Activated naive CD4-positive, alpha-beta T cell treated with anti-CD3 and anti-CD28 coated beads, Interleukin-2, amount 10 ng/mL, durations not matched to agents 7 days and 5 days (primary cell): ENCODE results near the gene XCR1.
A peak's percentile ranks its signal among the peaks of the same experiment; 100 is the strongest.

Experiments
- CTCF ChIA-PET: fragments of 350-600 bp; sonication (Branson Sonifier 250); formaldehyde crosslinking; loops from one replicate; lab custom pipeline; 2021; ENCODE audit warnings: antibody characterized with exemption; lab: Charles Lee
- DNase-seq: peaks from one replicate; pipeline ENCODE4 v3.0.0-alpha.2; 2020
- H3K27ac Mint-ChIP-seq: one replicate; pipeline ENCODE4 v1.8.0; 2021; ENCODE audit warnings: mild to moderate bottlenecking, moderate library complexity, mixed read lengths
- H3K27me3 Mint-ChIP-seq: one replicate; pipeline ENCODE4 v1.8.0; 2021; ENCODE audit warnings: mild to moderate bottlenecking, mixed read lengths
- H3K36me3 Mint-ChIP-seq: one replicate; pipeline ENCODE4 v1.8.0; 2021; ENCODE audit warnings: mixed read lengths
- H3K4me1 Mint-ChIP-seq: one replicate; pipeline ENCODE4 v1.8.0; 2021; ENCODE audit warnings: mixed read lengths
- H3K4me3 Mint-ChIP-seq: one replicate; pipeline ENCODE4 v1.8.0; 2021; ENCODE audit warnings: mild to moderate bottlenecking, moderate library complexity, mixed read lengths
- H3K9me3 Mint-ChIP-seq: one replicate; pipeline ENCODE4 v1.8.0; 2021; ENCODE audit warnings: mixed read lengths

The XCR1 gene

DNA sequence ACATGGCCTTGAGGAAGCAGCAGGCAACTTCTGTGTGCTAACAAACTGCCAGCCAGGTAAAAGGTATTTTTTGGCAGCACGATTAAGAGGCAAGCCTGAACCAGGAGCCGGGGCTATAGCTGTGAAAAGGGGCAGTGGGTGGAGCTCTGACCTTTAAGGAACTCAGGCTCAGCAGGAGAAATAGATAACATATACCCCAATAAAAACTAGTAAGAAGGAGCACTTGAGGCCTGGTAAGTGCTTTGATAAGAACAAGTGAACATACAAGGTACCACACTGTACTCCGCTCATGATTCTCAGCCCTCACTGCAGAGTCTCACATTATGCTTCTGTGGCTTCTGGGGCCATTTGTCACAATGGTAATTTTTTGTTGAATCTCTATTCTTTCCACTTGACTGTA is 37.1 kb downstream of the XCR1 start:
- Mint-ChIP-seq H3K27ac (no peak overlapping the region), H3K27me3 (no peaks in the 10 kb centered on the region), H3K36me3 (peaks cover 51% of the 10 kb centered on the region), H3K9me3 (no peaks in the 10 kb centered on the region), H3K4me3 (no peak overlapping the region), H3K4me1 (peaks cover 53% of the 10 kb centered on the region)
- no peak for DNase-seq
- CTCF ChIA-PET = no interaction called here

DNA sequence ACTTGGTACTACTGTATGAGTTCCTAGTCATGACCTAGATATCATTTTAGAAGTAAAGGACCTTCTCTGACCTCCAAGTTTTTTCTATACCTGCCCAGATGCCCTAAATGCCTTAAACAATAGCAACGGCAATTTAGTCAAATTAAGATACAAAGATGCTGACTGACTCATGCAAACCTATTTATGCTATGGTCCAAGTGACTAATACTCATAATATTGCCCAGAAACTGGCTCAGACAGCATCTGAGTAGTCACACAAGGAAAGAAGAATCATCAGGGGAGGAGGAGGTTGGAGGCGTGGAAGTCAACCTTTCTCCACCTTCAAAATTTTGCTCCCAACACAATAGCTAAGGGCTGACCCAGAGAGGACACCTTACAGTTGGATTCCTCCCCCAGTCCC is 38.5 kb downstream of the XCR1 start:
- peaks cover 63% of the 10 kb centered on the region for H3K36me3 Mint-ChIP-seq
- H3K4me1 Mint-ChIP-seq = peaks cover 48% of the 10 kb centered on the region
- H3K27me3 Mint-ChIP-seq = no peaks in the 10 kb centered on the region
- CTCF ChIA-PET = interaction anchor here (1.2 kb wide), 1 partner anchor 89 kb away, joined by 4 read pairs; no protein-coding TSS in a partner anchor
- no peaks in the 10 kb centered on the region for H3K9me3 Mint-ChIP-seq
- DNase-seq = no peak
- H3K27ac Mint-ChIP-seq = no peak overlapping the region
- H3K4me3 Mint-ChIP-seq = no peak overlapping the region

DNA sequence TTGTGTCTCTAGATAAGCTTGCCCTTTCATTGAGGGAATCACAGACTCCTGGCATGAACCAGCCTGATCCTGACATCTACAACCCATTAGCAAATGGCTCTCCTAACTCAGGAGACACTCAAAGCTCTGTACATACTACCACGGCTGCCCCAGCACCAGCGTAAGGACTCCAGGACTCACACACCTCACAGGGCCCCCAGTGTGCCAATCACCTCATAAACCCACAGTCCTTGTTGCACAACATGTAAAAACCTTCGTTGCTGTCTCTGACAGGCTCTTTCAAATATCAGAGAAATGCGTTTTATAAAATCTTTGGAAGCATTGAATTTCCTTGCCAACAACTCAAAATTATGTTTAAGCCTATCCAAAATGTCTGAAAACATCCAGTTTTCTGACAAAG is 38.9 kb downstream of the XCR1 start:
- no peak overlapping the region for H3K27ac Mint-ChIP-seq
- H3K36me3 Mint-ChIP-seq = peaks cover 67% of the 10 kb centered on the region
- CTCF ChIA-PET = interaction anchor here (0.7 to 1.2 kb wide), 2 partner anchors 88 to 90 kb away, joined by 3 to 4 read pairs; no protein-coding TSS in a partner anchor
- DNase-seq = no peak
- no peaks in the 10 kb centered on the region for H3K27me3 Mint-ChIP-seq
- no peak overlapping the region for H3K4me3 Mint-ChIP-seq
- no peaks in the 10 kb centered on the region for H3K9me3 Mint-ChIP-seq
- H3K4me1 Mint-ChIP-seq = peaks cover 44% of the 10 kb centered on the region

DNA sequence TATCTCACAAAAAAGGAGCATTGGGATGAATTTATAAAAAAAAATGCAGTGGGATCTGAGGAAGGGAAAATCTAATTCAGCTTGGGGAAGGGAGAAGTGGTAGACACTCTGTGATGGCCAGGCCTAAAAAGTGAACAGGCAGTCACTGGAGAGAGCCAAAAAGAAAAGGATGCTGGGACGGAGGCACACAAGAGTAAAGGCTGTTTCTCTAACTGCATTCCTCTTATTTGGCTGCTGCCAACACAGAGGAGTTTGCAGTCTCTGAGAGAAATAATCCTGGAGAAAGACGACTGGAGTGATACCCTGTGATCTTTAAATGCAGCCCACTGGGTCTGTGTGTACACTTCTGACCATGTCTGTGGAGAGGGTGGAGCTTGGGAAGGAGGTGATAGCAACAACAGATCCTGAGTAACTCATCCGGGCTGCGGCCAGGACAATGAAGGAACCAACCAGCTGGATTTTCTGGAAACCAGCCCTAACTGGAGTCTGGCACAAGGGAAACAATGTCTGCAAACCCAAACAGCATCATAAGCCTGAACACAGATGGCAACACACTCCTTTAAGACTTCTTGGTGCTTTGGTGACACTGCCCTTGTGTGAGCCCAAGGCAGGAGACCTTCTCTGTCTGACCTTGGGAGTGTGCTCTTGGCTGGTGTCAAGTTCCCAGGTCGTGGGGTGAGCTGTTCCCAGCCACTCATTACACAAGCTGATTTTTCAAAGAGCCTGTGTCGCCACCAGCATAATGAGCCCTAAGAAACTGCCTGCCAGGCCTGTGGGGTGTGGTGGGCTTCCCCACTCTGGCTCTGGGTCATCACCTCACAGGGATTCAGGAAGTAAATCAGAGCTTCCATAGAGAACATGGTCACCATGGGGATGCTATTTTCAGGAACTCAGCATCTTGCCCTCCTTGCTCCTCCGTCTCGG is 39.7 kb downstream of the XCR1 start:
- CTCF ChIA-PET = interaction anchor here (0.7 to 1.2 kb wide), 3 partner anchors 11 to 91 kb away, joined by 3 to 4 read pairs (median 3); no protein-coding TSS in a partner anchor
- no peak overlapping the region for H3K27ac Mint-ChIP-seq
- H3K27me3 Mint-ChIP-seq = no peaks in the 10 kb centered on the region
- no peak for DNase-seq
- peaks cover 68% of the 10 kb centered on the region for H3K36me3 Mint-ChIP-seq
- no peak overlapping the region for H3K4me3 Mint-ChIP-seq
- H3K4me1 Mint-ChIP-seq = peaks cover 36% of the 10 kb centered on the region
- no peaks in the 10 kb centered on the region for H3K9me3 Mint-ChIP-seq

DNA sequence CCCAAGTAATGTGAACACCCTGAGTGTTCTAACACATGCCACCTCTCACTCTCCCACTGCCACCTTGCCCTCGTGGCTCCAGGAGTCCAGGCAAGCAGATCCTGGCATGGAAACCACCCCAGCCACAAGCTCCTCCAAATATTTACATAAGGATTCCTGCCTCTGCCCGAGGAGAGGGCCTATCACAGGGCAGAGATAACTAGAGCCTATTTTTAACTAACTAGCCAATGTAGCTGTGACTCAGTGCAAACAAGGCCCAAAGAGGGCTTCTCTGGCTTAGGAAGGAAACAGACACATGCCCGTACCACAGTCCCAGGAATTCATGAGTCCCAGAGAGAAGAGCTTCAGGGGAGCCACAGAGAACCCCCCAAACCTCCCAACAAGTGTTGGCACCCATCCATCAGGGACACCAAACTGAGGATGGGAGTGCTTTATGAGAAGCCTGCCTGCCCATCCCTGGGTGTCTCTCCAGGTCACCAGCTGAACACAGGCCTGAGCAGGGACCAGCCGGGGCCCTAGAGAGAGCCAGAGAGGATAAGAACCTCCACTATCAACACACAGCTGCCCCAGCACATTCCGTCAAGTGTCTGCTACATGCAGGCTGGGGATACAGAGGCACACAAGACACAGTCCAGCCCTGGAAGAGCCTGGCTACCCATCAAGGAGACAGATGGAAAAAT is 40.8 kb downstream of the XCR1 start:
- peaks cover 30% of the 10 kb centered on the region for H3K4me1 Mint-ChIP-seq
- H3K4me3 Mint-ChIP-seq = no peak overlapping the region
- no peak for DNase-seq
- no peaks in the 10 kb centered on the region for H3K9me3 Mint-ChIP-seq
- H3K27me3 Mint-ChIP-seq = no peaks in the 10 kb centered on the region
- H3K27ac Mint-ChIP-seq = no peak overlapping the region
- peaks cover 67% of the 10 kb centered on the region for H3K36me3 Mint-ChIP-seq
- CTCF ChIA-PET = no interaction called here

DNA sequence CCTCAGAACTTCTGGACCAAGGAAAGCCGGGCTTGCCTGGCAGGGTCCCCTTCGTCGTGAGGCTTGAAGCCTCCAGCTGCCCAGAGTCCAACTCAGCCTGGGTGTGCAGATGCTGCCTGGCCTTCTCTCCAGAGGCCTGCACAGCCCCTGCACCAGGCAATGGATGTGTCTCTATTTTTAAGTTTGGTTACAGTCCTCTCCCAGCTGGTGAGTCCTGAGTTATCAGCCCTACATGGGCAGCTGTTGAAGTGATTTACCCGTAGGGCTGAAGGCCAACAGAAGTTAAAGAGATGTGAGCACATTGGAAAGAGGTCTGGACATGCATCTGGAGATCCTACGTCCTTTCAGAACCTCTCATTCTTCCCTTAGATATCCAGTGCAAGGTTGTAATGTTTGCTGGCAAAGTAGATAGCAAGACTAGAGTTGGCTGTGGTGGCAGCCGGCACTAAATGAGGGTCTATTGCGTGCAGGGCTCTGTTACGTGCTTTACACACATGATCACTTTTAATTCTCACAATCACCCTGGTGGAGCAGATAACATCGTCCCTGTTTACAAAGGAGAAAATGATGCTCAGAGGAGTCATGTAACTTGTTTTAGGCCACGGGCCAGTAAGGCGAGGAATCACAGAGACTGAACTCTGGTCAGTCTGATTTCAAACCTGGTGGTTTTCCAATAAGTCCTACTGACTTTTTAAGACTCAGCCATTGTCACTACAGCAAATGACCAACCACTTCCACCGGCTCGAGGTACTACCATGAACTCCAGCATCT is 41.6 kb downstream of the XCR1 start:
- CTCF ChIA-PET = no interaction called here
- peaks cover 34% of the 10 kb centered on the region for H3K4me1 Mint-ChIP-seq
- H3K4me3 Mint-ChIP-seq = no peak overlapping the region
- no peaks in the 10 kb centered on the region for H3K27me3 Mint-ChIP-seq
- H3K9me3 Mint-ChIP-seq = no peaks in the 10 kb centered on the region
- H3K36me3 Mint-ChIP-seq = peaks cover 72% of the 10 kb centered on the region
- H3K27ac Mint-ChIP-seq = no peak overlapping the region
- DNase-seq = no peak

DNA sequence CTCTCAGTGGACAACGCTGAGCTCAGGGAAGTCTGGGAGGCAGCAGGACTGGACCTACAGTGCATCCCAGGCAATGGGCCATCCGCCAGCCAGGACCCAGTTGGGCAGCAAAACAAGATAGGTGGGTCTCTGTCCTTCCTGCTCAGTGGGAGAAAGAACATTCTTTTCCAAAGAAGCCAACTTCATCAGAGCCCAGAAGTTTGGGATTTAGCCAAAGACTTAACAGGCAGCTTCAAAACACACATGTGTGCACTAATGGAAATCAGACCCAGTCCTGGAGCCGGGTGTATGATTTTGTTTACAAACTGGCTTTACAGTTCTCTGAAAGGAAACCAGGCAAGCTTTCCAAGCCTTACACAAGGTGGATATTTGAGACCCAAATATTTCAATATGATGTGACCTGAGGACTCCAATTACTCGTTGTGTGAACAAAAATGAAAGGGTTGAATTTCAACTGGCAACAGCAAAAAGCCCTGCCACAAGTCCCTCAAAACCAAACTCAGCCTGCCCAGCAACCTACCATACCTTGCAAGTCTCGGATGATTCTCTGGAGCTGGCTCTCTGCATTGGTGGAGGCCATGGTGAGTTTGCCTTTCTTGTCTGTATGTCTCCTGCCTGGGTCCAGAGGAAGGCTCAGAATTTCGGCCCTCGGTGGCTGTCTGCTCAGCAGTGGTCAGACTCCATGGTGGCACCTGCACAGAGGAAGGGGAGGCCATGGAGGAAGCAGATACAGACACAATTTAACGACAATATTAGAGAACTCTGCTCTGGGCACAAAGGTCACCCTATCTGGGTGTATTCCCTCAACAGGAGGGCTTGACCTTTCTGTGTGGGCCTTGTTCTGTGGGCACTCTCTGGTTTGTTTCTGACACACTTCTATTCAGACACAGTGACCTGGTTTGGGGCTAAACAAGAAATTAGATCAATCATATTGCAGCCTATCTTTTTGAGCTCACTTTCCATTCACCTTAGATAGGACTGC is 42.7 kb downstream of the XCR1 start:
- Mint-ChIP-seq H3K27ac (no peak overlapping the region), H3K4me3 (no peak overlapping the region), H3K36me3 (peaks cover 72% of the 10 kb centered on the region), H3K9me3 (no peaks in the 10 kb centered on the region), H3K4me1 (peaks cover 38% of the 10 kb centered on the region), H3K27me3 (no peaks in the 10 kb centered on the region)
- CTCF ChIA-PET = no interaction called here
- DNase-seq = no peak

DNA sequence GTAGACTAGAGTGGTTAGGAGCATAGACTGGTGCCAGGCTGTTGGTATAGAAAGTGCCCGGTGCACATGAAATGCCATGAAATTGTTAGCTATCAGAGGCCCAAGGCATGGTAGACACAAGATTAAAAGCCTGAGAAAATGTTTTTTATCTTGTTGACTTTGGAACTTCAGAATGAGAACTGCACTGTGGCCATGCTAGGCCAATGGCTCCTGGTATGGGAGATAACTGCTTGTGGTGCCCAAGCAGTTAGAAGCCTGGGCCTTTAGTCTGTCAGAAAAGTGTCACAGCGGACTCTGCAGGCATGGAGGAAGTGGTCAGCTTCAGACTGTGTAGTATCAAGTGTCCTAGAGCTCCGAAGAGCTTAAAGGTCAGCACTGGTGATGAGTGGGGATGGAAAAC is 43.5 kb downstream of the XCR1 start:
- Mint-ChIP-seq H3K27ac (no peak overlapping the region), H3K27me3 (no peaks in the 10 kb centered on the region), H3K9me3 (no peaks in the 10 kb centered on the region), H3K36me3 (peaks cover 75% of the 10 kb centered on the region), H3K4me1 (peaks cover 41% of the 10 kb centered on the region), H3K4me3 (no peak overlapping the region)
- no peak for DNase-seq
- CTCF ChIA-PET = no interaction called here

GRCh38 chr3:45981346-45982074 is 45.8 kb downstream of the XCR1 start:
- DNase-seq = no peak
- H3K27me3 Mint-ChIP-seq = no peaks in the 10 kb centered on the region
- H3K9me3 Mint-ChIP-seq = no peaks in the 10 kb centered on the region
- H3K27ac Mint-ChIP-seq = no peak overlapping the region
- CTCF ChIA-PET = interaction anchor here (1.6 to 1.7 kb wide), 2 partner anchors 17 to 95 kb away, joined by 3 to 6 read pairs; no protein-coding TSS in a partner anchor
- H3K4me1 Mint-ChIP-seq = peaks cover 53% of the 10 kb centered on the region
- peaks cover 78% of the 10 kb centered on the region for H3K36me3 Mint-ChIP-seq
- no peak overlapping the region for H3K4me3 Mint-ChIP-seq

DNA sequence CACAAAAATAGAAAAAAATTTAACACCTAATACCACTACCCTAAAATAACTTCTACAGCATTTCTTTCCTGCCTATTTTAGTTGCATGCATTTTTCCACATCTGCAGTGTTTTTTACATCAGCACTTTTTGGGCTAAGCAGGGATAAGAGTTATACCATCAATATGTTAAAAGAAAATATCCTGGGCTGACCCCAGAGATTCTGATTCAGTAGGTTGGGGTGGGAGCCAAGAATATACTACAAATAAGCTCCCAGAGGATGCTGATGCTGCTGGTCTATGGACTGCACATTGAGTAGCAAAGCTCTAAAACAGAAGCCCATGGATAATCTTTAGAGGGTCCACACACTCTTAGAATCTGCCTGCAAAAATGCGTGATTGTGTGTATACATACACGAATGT is 46.5 kb downstream of the XCR1 start:
- Mint-ChIP-seq H3K4me3 (no peak overlapping the region), H3K4me1 (peaks cover 57% of the 10 kb centered on the region), H3K9me3 (no peaks in the 10 kb centered on the region), H3K36me3 (peaks cover 81% of the 10 kb centered on the region), H3K27ac (no peak overlapping the region), H3K27me3 (no peaks in the 10 kb centered on the region)
- DNase-seq = no peak
- CTCF ChIA-PET = interaction anchor here (0.7 to 1.8 kb wide), 6 partner anchors 12 to 99 kb away, joined by 3 to 6 read pairs (median 5); no protein-coding TSS in a partner anchor

- CTCF ChIA-PET = interaction anchor here (0.7 to 1.8 kb wide), 8 partner anchors 11 to 100 kb away, joined by 3 to 6 read pairs (median 4); partner anchors contain the start of gene CXCR6
- Mint-ChIP-seq H3K27me3 (no peaks in the 10 kb centered on the region), H3K36me3 (peaks cover 85% of the 10 kb centered on the region), H3K27ac (no peak overlapping the region), H3K4me3 (no peak overlapping the region), H3K9me3 (no peaks in the 10 kb centered on the region), H3K4me1 (peaks cover 62% of the 10 kb centered on the region)
- no peak for DNase-seq
Observed at GRCh38 chr3:45980229-45980813, 47.0 kb downstream of the XCR1 start.

GRCh38 chr3:45979378-45979777 is 47.9 kb downstream of the XCR1 start:
- no peak overlapping the region for H3K4me3 Mint-ChIP-seq
- H3K4me1 Mint-ChIP-seq = peaks cover 72% of the 10 kb centered on the region
- CTCF ChIA-PET = interaction anchor here (0.9 to 1.8 kb wide), 5 partner anchors 10 to 99 kb away, joined by 3 to 6 read pairs (median 4); partner anchors contain the start of gene CXCR6
- H3K27me3 Mint-ChIP-seq = no peaks in the 10 kb centered on the region
- peak overlapping the region; percentile 72 for H3K27ac Mint-ChIP-seq
- no peaks in the 10 kb centered on the region for H3K9me3 Mint-ChIP-seq
- DNase-seq = no peak
- H3K36me3 Mint-ChIP-seq = peaks cover 85% of the 10 kb centered on the region
